Activated CD4-positive, CD25-positive, alpha-beta regulatory T cell treated with anti-CD3 and anti-CD28 coated beads, Interleukin-2, amount 50 U/mL, for 72 hours (primary cell): Measurements from ENCODE around the gene PDSS2.
"Not testable (repeated sequence)": the region's sequence is repeated elsewhere in the genome, so short reads cannot be mapped to it uniquely, and the experiment has no call there.

Experiments
- DNase-seq: peaks from one replicate; pipeline ENCODE4 v3.0.0; 2021

Gene PDSS2

DNA sequence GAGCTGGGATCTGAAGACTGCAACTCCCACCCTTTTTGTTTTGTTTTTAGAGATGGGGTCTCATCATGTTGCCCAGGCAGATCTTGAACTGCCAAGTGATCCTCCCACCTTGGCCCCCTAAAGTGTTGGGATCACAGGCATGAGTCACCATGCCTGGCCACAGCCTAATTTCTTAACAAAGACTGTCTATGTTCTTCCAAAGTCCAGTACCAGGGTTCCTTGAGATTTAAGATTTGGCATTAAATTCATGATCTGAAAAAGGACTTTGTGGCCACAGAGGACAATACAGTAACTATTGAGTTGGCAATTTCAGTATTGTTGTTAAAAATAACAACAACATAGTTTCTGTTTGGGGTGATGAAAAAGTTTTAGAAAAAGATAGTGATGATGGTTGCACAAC, 315.4 kb downstream of the PDSS2 start:
- DNase-seq, result no peak

DNA sequence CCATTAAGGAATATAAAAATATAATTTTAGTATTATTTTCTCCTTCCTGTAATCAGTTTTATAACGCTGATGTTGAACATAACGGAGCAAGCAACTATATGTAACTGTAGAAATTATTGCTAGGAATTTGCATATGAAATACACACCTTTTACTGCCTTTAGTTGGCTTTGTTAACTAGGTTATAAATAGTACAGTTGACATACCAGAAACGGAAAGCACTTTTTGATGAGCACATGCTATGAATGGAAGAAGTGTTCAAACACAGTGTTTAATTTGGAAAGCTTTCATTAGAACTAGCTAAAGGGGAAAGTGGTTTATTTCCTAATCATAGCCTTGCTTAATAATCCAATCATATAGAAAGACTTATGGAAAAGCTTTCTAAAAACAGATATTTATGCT, 318.8 kb downstream of the PDSS2 start:
- no peak for DNase-seq

DNA sequence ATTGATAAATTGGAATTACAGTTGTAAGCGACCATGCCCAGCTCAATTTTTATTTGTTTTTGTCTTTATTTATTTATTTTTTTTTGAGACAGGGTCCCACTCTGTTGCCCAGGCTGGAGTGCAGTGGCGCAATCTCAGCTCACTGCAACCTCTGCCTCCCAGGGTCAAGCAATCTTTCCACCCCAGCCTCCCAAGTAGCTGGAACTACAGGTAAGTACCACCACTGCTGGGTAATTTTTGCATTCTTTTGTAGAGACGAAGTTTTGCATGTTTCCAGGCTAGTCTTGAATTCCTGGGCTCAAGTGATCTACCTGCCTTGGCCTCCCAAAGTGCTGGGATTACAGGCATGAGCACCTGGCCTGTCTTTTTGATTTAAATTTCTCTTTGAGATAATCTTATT, 323.0 kb downstream of the PDSS2 start:
- DNase-seq, result not testable (repeated sequence)

DNA sequence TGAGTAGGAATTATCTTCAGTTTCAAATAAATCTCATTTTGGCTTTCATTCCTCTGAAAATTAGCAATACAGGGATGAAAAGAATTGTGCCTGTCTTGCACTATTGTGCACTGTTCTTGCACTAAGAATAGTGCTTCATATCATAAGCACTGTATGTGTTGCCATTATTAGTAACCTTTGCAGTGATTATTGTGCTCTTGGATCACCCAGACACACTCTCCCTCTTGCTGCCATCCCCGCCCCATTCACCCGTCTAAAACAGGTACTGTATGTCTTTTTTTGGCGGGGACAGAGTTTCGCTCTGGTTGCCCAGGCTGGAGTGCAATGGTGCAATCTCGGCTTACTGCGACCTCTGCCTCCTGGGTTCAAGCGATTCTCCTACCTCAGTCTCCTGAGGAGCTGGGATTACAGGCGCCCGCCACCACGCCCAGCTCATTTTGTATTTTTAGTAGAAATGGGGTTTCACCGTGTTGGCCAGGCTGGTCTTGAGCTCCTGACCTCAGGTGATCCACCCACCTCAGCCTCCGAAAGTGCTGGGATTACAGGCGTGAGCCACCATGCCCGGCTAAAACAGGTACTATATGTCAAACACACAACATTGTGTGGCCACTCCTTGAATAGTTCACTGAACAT, 324.2 kb downstream of the PDSS2 start:
- not testable (repeated sequence) for DNase-seq

DNA sequence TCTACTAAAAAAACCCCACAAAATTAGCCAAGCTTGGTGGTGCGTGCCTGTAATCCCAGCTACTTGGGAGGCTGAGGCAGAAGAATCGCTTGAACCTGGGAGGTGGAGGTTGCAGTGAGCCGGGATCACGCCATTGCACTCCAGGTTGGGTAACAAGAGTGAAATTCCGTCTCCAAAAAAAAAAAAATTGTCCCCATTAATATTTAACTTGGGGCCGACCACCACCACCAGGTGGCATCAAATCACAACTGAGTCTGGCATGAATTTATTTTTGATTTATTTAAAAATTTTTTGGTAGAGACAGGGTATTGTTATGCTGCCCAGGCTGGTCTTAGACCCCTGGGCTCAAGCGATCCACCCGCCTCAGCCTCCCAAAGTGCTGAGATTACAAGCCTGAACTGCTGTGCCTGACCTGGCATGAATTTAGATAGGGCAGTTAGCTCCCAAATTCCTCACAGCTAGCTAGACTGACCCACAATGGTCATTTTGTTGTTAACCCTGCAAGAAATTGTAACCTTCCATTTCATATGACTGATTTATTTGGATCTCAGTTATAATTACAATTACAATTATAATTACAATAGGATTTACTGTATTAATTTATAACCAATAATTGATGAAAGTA, 326.9 kb downstream of the PDSS2 start:
- no peak for DNase-seq

DNA sequence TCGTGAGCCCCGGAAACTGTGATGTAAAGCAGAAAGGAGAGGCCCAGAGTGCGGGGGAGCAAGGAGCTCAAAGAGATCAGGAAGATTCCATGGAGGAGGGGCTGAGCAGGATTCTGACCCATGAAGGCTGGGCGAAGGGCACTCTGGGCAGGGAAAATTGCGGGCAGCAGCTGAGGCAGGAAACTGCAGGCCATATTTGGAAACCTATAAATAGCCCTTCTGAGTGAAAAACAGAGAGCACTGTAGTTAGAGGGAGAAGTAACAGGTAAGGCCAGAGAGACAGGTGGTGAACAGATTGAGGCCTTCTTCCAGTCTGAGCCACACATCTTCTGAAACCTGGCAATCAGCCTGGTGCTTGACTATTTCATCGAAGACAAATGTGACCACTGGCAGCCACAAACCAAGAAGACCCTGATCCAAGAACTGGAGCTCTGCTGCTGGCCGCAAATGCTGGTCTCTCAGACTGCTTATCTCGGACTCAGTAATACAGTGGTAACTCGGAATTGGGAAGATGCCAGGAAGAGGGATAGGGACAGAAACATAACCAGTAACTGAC, 329.9 kb downstream of the PDSS2 start:
- no peak for DNase-seq

DNA sequence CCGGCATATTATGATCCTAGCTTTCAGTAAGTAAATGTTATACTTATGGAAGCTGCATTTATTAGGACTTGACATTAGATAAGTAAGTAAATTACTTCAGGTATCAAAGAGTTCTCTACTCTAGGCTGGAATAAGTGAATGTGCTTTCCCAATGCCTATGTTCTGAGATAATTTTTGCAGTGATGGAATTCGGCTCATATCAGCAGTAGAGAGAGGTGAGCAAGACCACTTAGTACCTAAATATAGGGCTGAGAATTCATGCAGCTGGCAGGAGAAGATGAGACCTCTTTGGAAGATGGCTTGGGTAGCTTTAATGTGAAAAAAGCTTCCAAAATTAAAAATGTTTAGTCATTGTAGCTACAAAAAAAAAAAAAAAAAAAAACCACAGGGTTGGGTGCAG, 330.8 kb downstream of the PDSS2 start:
- DNase-seq, result no peak

DNA sequence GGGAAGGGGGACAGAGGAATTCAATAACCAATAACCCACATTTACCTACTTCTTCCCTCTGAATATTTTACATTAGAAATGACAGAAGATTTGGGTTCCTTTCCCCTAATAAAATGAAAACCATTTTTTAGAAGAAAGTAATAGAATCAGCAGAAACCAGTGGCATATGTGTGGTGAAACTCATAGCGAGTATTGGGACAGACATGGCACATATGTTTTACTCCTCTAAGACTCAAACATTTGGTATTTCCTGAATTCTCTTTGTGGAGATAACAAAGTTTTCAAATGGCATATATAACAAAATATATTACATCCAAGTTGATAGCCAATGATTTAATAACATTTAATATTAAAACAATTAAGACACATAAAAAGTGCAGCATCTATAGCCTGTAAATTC, 331.2 kb downstream of the PDSS2 start:
- DNase-seq, result no peak

DNA sequence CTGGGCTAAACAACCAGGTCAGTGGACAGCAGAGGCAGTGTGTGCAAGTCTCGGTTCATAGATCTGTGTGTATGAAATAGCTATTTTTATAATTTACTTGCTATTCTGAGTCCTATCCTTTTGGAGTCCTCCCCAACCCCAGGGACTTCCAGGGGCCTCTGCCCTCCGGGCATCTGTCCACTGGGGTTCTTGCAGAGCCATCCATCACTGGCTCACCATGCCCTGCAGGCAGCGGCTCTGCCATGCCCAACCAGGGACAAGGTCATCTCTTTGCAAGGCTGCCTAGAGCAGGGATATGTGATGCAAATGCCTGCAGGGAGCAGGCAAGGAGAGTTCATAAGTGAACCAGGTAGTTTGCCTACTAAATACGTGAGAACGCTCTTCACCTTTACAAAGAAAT, 333.6 kb downstream of the PDSS2 start:
- DNase-seq, result no peak

DNA sequence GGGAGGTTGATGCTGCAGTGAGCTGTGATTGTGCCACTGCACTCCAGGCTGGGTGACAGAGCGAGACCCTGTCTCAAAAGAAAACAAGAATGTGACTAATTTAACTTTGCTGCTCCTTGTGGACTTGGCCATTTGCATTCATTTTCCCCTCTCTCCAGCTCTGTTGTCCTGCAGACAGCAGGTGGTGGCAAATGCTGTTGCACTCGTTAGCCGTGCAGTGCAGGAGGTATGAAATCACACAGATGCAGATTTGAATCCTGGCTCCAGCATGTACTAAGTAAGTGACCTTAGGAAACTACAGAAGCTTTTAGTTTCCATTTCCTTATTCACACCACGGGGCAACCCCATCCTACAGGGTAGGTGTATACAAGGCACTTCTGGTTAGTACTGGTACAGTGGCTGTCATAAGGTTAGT, 334.4 kb downstream of the PDSS2 start:
- DNase-seq, result no peak

DNA sequence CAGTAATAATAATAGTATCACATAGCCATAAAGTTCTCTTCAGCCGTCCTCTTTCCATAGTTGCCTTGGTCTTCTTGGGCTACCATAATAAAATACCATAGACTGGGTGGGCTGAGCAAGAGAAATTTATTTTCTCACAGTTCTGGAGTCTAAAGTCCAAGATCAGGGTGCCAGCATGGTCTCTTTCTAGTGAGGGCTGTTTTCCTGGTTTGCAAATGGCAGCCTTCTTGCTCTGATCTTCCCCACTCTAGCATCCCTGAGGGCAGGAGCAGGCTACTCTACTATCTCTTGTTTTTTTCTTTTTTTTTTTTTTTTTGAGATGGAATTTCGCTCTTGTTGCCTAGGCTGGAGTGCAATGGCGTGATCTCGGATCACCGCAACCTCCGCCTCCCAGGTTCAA, 335.9 kb downstream of the PDSS2 start:
- no peak for DNase-seq

DNA sequence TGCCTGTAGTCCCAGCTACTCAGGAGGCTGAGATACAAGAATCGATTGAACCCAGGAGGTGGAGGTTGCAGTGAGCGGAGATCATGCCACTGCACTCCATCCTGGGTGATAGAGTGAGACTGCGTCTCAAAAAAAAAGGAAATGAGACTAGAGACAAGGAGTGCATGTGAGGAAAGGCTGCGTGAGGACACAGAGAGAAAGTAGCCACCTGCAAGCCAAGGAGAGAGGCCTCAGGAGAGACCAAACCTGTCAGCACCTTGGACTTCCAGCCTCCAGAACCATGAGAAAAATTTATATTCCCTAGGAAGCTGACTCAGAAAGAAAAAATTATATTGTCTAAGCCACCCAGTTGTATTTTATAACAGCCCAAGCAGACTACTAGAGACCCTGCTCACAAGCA, 336.6 kb downstream of the PDSS2 start:
- no peak for DNase-seq

DNA sequence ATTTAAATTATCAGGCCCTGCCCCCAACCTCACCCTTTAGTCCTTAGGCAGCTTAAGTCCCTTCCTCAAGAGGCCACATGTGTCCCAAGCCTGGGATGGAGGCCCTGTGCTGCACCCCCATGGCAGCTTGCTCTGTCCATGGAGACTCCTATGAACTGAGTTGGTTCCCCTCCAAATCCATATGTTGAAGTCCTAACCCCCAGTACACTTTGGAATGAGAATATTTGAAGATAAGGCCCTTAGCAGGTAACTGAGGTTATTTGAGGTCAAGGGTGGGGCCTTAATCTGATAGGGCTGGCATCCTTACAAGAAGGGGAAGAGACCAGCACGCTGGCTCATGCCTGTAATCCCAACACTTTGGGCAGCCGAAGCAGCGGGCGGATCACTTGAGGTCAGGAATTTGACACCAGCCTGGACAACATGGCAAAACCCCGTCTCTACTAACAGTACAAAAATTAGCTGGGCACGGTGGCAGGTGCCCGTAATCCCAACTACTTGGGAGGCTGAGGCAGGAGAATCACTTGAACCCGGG, 337.3 kb downstream of the PDSS2 start:
- no peak for DNase-seq

DNA sequence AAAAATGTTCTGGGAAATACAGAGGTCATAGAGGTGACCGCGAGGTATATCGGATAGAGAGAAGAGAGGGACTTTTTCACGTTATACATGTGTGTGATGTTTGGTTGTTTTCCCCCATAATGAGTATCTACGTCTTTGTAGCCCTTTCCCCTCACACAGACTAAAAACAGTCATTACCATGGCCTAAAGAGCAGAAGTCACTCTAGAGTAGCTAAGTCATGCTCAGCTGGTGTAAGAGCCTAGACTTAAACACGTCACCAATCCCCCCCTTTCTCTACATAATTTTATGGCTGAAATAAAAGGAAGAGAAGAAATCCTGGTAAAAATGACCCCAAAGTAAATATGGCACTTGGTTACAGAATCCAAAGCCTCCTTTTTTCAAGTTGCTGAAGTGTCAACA, 338.1 kb downstream of the PDSS2 start:
- DNase-seq, result no peak

DNA sequence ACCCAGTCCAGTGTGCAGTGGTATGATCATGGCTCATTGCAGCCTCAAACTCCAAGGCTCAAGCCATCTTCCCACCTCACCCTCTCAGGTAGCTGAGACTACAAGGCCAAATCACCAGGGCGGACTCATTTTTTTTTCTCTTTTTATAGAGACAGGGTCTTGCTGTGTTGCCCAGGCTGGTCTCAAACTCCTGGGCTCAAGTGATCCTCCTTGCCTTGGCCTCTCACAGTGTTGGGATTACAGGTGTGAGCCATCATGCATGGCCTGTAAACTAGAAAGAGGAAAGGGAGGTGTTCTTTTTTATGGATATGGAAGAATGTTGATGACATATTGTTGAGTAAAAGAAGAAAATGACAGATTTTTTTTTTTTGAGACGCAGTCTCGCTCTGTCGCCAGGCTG, 339.0 kb downstream of the PDSS2 start:
- DNase-seq, result no peak

DNA sequence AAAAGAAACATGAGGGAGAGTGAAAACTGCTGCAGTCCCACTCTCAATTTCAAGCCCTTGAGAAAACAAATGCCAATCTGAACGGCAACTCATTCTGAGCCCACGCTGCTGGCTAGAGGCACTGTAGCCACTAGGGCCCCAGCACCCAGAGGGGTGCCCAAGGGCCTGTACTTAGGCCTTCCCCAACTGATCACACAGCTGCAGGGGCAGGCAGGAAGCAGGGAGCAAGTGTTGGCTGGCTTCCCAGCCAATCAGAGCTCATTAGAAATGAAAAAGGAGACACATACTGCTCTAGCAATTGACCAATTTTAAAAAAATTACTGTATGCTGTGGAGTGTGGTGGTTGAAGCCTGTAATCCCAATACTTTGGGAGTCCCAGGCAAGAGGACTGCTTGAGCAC, 340.4 kb downstream of the PDSS2 start:
- no peak for DNase-seq

DNA sequence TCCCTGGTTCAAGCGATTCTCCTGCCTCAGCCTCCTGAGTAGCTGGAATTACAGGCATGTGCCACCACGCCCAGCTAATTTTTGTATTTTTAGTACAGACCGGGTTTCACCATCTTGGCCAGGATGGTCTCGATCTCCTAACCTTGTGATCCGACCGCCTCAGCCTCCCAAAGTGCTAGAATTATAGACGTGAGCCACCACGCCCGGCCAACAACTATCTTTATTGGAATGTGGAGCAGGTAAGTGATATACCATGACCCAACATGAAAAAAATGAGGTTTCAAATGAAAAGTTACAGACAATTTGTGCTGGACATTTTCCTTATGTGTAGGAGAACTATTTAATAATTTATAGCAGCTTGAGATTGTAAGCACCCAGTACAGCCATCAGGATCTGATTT, 340.8 kb downstream of the PDSS2 start:
- not testable (repeated sequence) for DNase-seq

DNA sequence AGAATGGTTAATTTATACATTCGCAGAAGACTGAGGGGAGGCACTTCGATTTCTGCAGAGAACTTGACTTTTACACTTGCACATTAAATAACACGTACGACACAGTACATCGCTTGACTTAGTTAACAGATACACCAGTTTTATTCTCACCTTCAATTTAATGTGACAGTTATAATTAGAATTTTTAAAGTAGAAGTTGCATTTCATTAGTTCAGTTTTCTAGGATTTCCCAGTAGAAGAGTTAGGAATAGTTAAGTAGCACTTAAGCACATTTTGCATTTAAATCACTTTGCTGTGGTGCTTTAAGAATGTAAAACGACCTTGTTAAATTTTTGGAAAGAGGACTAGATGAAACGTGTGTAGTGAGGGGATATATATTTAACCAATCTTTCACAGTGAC, 342.4 kb downstream of the PDSS2 start:
- no peak for DNase-seq

DNA sequence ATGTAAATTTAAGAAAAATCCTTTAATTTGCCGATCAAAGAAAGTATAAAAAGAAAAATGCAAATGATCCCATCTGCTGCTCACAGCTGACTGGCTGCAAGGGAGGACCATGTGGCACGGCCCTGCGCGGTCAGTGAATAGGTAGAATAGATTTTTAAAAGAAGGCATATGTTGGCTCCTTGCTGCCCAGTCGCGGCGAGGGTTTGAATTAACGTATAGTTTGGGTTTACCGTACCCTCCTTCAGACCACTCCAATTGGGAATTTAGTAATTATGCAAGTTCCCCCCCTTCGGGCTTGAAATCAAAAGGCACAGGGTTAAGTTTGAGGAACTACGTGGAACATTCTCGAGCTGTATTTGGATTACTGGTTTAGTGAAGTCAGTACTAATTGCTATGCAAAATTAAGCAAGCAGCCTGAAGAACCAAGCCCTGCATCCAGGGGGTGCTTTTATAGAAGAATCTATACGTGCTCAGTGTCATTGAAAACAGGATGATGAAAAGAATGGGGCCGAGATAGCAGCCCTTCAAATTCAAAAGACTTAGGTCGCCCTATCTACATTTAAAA, 343.0 kb downstream of the PDSS2 start:
- DNase-seq, result no peak

DNA sequence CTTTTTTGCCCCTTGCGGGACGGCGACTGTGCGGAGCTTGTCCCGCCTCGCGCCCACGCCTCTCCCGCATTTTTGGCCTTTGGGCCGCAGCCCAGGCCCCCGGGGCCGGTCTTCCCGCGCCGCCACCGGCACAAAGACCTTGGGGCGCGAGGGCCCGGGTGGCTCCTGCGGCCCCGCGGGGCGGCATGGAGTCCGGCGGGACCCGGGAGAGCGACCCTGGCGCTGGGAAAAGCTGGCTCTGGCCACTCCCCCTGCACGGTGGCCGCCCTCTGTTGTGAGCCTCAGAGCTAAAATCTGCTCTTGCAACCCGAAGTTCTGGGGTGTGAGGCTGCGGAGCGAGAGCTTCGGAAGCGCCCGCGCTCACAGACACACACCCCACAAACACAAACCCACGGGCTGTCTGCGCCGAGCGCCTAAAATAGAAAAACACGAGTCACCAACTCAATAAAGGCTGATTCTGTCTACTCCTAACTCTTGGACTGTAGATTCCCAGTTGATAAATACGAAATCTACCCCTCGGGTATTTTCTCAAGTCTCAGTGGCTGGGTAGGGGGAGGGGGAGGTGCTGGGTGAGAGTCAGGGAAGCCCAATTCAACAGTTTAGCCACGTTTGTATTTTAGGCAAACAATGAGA, 343.6 kb downstream of the PDSS2 start:
- DNase-seq, result peak; percentile 31

DNA sequence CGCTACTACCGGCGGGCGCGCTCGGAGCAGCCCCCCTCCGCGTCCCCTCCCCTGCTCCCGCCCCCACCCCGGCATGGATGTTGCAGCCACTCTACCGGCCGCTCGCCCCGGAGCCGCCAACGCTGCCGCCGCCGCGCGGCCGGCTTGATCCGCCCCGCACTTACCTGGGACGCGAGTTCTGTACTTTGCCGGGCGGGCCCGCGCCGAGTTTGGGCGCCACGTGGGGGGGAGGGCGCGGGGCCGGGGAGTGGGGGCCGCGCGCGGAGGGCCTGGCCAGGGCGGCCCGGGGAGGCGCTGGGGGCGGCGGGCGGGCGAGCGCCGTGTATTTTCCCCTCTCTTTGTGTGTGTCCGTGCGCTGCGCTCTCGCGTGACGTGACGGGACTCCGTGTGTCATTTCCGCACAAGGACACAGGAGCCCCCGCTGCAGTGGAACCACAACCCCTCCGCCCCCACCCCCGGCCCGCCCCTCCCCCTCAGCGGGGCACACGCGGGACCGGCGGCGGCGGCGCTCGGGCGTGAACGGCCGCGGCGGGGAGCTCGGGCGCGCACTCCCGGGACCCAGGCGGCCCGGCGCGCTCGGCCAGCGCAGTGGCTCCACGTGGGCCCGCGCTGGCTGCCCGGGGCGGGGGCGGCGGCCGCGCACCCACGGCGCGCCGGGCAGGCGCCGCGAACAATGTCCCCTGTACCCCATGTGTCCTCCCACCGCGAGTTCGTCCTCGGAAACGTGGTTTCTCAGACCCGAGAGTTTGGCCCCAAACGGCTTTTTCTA, 344.3 kb downstream of the PDSS2 start, which contains the start of gene BEND3:
Gene BEND3, minus strand, starts transcription at position 590 of the 769 bp plus-strand sequence. CDS start 16,230 bp downstream, outside the sequence.
- peak; percentile 43 for DNase-seq

DNA sequence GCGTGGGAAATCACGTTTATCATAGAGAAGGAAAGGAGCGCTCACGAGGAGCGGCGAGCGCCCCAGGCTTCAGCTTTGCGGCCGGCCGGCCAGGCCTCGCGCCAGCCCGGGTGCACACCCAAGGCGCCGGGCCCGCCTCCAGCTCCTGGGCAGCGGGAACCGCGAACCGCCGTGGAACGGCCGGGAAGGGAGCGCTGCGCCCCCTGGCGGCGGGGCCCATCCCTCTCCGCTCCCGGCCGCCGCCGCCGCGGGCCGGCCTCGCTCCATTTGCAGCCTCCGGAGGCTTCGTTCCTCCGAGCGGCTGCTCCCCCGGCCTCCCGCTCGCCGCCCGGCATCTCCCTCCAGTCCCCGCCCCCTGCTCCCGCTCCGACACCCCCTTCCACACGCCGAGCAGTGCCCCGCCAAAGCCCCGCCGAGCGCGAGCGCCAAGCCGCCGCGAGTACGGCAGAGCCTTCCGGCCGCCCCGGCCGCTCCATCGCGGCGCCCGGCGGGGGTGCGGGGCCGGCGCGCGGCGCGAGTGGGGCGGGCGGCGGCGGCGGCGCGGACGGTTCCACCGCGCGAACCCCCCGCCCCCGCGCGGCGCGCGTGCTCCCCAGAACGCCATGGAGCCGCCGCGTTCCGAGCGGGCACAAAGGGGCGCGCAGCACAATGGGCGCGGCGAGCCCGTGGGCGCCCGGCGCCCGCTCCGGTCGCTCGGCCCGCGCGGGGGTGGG, 345.0 kb downstream of the PDSS2 start:
- peak; percentile 83 for DNase-seq
